Mesodermal cell (in vitro differentiated cells): ENCODE data around the gene JARID2.
A peak's percentile ranks its signal among the peaks of the same experiment; 100 is the strongest.

Source experiments
- H3K27ac ChIP-seq: 2 replicates; pipeline ENCODE4 v1.7.0; 2013; ENCODE audit warnings: mild to moderate bottlenecking, low read depth, low read length, moderate library complexity; ENCODE audit not compliant: severe bottlenecking
- H3K36me3 ChIP-seq: 2 replicates; pipeline ENCODE4 v1.7.1; 2013; ENCODE audit warnings: mild to moderate bottlenecking, low read length, moderate library complexity; ENCODE audit not compliant: control insufficient read depth, insufficient read depth
- H3K4me1 ChIP-seq: one replicate; pipeline ENCODE4 v1.7.1; 2013; ENCODE audit warnings: mild to moderate bottlenecking, low read length; ENCODE audit not compliant: insufficient read depth, control insufficient read depth, poor library complexity, severe bottlenecking
- H3K4me3 ChIP-seq: 2 replicates; pipeline ENCODE4 v1.7.0; 2013; ENCODE audit warnings: low read length, control low read depth, mild to moderate bottlenecking; ENCODE audit not compliant: insufficient read depth, poor library complexity, severe bottlenecking; ENCODE audit errors: extremely low read depth
- H3K9me3 ChIP-seq: 2 replicates; pipeline ENCODE4 v1.7.1; 2013; ENCODE audit warnings: mild to moderate bottlenecking, low read length, moderate library complexity; ENCODE audit not compliant: control insufficient read depth
- WGBS, 2 experiments: methylation state at CpG; one replicate each; pipeline ENCODE4 v1.1.5; 2013; ENCODE audit warnings: missing lambda C conversion rate in 2 of 2; ENCODE audit not compliant: insufficient coverage in 2 of 2; 5-methylcytosine and 5-hydroxymethylcytosine counted together

Gene JARID2

DNA sequence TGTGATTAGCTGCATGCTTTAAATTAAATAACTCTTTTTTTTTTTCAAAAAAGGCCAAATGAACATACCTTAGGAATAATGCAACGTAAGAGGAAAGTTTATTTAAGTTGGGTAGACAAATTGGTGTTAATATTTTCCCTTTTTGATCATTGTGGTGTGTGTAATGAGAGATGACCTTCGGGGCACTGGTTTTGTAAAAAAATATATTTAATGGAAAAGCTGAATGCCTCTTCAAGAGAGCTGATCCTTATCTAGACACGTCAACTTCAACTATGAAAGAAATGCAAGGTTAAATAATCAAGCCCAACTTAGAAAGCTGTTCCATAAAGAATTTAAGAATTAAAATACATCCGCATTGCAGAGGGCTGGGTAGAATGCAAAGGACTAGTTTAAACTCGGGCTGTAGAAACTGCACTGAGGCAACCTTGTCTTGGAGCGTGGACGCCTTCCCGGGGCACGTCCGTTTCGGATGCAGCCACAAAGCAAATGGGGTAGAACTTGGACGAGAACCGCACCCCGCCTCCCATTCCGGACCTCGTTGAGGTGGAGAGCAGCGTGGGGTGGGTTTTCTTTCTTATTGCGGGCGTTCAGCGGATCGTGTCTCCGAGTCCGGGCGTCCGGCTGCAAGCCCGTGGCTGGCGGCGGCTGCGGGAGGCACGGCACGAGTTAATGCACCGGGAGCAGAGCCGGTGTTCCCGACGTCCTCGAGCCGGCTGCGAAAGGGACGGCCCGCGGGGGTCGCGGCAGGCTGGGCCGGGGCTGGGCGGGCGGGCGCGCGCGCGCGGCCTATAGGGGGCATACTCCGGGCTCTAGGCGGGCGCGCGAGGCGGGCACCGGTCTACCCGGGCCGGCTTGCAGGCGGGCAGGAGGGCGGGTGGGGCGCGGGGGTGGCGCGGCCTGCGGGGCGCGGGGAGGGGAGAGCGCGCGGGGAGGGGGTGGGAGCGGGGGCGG is 1.9 kb downstream of the JARID2 start:
- Histone ChIP-seq H3K9me3 (no peaks in the 10 kb centered on the region), H3K4me3 (peak overlapping the region; percentile 72), H3K36me3 (no peaks in the 10 kb centered on the region), H3K27ac (peak overlapping the region; percentile 88), H3K4me1 (peaks cover 12% of the 10 kb centered on the region)
- 0% methylated on average over 23 to 37 of the region's 75 CpGs for WGBS, 2 experiments

DNA sequence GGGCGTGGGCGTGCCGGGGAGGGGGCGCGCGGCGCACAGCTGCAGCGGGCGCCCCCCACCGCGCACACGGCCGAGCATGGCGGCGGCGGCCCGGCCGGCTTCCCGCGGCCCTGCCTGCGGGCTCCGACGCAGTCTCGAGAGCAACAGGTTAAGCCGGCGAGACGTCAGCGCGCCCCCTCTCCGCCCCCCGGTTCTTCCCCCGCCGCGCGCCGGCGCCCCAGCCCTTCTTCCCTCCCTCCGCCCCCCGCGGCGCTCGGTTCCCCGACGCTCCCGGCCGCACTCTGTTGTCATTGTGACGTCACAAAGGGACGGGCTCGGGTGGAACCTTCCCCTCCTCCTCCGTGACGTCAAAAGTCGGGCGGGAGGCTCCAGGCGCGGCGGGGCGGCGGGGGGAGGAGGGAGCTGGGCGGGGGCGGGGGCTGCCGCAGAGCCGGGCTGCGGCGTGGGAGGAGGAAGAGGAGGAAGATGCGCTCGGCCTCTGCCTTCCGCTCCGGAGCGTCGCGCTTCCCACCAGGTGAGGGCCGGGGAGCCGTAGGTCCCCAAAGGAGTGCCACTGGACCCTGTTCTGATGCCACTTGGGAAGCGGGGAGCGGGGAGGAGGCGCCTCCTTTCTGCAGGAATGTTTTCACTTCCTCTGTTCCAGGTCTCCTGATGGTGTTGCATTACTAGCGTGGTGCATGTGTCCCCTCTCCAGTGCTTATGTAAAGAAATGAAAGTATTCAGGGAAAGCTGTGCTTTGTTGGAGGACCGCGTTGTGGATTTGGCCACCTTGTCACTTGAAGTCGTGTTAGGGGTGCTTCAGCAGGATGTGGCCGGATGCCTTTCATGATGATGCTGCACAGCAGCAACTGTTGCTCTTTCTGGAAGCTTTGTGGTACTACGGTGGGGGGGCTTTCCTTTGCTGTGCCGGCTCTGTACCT is 2.8 kb downstream of the JARID2 start:
- Histone ChIP-seq H3K27ac (peak overlapping the region; percentile 82), H3K36me3 (peaks cover 4% of the 10 kb centered on the region), H3K9me3 (no peaks in the 10 kb centered on the region), H3K4me3 (peak overlapping the region; percentile 46), H3K4me1 (peaks cover 12% of the 10 kb centered on the region)
- 1% methylated on average over 21 to 22 of the region's 83 CpGs for WGBS, 2 experiments

DNA sequence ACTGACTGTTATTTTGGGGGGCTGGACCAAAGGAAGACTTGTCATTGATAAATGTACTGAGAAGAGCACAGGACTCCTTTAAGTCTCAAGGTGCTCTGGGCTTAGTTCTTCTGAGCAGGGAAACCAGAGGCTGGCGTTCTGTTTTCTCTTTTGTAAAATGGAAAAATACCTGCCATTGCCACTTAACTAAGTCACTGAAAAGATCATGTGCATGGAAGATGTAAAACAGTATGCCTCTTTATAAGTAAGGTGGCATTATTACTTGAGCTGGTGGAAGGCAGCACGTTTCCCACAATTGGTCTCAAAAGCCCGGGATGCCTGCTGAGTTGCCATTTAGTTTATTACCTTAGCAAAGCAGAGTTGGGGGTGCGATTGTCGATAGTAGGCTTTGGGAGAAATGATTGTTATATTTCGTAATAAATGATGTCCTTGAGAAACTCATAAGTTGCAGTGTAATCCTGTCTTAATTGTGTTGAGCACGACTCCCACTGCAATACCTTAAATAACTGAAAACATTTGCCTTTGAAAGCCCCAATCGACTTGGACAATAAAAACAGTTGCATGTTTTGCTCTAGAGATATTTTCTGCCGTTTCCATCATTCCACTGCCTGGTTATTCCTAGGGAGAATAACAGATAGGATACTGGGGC is 3.6 kb downstream of the JARID2 start:
- peak overlapping the region; percentile 46 for H3K4me3 ChIP-seq
- WGBS, 2 experiments = 26 to 39% methylated on average over 4 to 5 of the region's 9 CpGs
- H3K4me1 ChIP-seq = peaks cover 12% of the 10 kb centered on the region
- peak overlapping the region; percentile 75 for H3K27ac ChIP-seq
- peaks cover 4% of the 10 kb centered on the region for H3K36me3 ChIP-seq
- H3K9me3 ChIP-seq = no peaks in the 10 kb centered on the region

DNA sequence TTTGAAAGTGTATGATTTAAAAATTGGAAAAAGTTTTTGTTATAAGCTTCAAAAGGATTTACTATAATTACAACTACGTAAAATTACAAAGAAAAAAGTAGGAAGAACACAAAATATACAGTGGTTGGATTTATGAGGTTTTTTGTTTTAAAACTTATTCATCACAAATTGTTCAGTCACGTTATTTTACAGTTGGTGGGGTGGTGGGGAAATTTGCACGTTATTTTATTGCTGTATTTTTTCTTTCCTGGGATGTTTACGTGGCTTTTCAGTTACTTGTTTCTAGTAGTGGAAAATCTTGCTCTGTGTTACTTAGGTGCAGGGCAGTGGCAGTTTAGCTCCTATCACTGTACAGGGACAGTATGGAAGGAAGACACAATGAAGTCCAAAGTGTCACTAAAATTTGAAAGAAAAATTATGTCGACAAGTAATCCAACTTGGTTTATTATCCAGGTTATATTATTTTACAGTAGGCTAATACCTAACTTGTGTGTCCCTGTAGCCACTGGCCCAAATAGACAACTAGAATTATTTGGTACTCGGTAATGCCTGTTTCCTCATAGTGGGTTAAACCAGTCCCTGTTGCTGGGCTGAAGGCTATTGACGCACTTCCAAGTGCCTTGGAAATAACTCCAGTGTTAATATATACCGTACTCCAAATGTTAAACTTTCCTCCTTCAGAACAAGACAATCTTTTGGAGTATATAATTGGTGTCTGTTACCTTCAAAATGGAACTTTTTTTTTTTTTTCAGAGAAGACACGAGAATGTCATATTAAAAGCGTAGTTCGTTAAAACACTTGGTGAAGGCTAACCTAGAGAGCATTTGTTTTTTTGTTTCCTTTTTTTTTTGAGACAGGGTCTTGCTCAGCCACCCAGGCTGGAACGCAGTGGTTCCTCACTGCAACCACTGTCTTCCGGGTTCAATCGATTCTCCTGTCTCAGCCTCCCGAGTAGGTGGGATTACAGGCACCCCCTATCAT is 4.6 kb downstream of the JARID2 start:
- H3K27ac ChIP-seq = no peak overlapping the region
- no peak overlapping the region for H3K4me3 ChIP-seq
- H3K4me1 ChIP-seq = peaks cover 12% of the 10 kb centered on the region
- H3K36me3 ChIP-seq = peaks cover 4% of the 10 kb centered on the region
- no peaks in the 10 kb centered on the region for H3K9me3 ChIP-seq
- WGBS, 2 experiments = 90 to 93% methylated on average over 6 to 9 of the region's 15 CpGs

DNA sequence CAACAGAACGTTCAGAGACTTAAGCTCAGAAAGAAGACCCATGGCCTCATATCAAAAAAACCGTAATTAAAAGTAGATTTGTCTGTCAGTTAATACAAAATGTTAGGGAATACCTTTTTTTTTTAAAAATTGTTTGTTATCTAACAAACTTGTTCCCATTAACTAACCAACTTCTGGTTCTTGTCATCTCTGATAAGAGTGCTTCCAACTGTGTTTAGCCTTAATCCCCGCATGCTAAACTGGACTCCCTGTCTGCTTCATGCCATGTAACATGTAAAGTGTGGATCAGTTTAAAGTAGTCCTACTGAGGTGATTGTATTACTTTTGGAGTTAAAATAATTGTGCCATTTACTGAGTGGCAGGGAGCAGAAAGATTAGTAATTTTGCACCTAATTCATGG is 6.3 kb downstream of the JARID2 start:
- Histone ChIP-seq H3K36me3 (peaks cover 4% of the 10 kb centered on the region), H3K9me3 (no peaks in the 10 kb centered on the region), H3K4me1 (peaks cover 12% of the 10 kb centered on the region), H3K27ac (peak overlapping the region; percentile 63), H3K4me3 (no peak overlapping the region)
- 80% methylated on average over 1 of the region's 3 CpGs; no CpG with 5 or more reads in 1 of the 2 experiments for WGBS, 2 experiments

DNA sequence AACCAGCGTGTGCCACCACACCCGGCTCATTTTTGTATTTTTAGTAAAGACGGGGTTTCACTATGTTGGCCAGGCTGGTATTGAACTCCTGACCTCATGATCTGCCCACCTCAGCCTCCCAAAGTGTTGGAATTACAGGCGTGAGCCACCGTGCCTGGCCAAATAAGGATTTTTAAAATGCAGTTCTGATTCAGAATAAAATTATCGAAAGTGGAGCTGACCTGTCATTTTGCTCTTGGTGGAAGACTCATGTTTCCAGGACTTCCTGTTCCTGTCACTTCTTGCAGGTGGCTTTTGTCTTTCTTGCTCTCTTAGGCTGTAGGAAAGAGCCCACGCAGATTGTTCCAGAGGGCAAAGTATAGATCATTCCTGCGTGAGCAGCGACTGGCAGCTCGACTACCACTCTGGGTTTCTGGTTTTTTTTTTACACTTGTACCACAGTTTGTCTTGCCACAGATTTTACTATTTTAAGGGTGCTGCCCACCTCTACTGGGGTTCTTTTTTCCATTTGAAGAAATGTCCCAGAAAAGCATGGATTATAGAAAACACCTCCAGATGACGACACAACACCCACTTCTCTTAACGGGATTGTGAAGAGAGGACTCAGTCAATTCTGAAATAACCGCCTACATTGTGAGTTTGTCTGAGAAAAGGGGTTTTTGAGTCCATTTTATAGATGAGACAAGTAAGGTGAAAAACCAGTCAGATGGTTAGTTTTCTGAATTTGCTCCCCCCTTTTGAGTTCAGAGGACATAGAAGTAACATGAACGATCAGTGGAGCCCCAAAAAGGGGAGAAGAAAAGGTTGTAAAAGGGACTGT is 7.5 kb downstream of the JARID2 start:
- Histone ChIP-seq H3K9me3 (no peaks in the 10 kb centered on the region), H3K4me3 (no peak overlapping the region), H3K27ac (peak overlapping the region; percentile 7), H3K36me3 (peaks cover 4% of the 10 kb centered on the region), H3K4me1 (peaks cover 12% of the 10 kb centered on the region)
- WGBS, 2 experiments = 87 to 90% methylated on average over 11 of the region's 14 CpGs

DNA sequence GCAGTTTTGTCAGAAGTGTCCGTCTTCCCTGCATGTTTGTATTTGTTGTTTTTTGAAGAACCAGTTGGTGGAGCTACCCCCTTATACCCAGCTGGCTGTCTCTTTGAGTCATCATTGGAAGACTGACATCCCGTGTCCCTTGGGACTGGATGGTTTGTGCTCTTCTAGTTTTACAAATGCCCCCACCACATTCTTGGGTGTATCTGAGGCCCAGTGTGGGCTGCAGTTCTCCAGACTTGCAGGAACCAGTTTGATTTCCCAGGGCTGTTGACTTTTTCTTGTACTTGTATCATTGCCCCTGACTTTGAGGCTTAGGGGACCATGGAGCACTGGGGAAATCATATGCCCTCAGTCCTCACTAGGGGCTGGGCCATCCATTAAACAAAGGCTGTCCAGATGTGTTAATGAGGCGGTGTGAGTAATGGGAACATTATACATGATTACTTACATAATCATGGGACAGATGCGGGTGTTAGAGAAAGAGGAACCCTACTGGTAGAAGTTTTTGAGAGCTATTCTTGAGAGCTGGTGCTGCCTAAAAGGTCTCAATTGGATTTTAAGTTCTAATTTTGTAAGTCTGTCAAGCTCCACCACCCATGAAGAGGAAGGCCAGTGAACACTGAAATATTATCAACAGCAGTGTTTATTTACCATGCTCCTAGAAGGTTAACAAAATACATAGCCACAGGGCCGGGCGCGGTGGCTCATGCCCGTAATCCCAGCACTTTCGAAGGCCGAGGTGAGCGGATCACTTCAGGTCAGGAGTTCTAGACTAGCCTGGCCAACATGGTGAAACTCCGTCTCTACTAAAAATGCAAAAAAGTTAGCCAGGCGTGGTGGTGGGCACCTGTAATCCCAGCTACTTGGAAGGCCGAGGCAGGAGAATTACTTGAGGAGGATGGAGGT is 8.5 kb downstream of the JARID2 start:
- Histone ChIP-seq H3K4me3 (no peak overlapping the region), H3K36me3 (peaks cover 4% of the 10 kb centered on the region), H3K27ac (peak overlapping the region; percentile 7), H3K9me3 (no peaks in the 10 kb centered on the region), H3K4me1 (peaks cover 17% of the 10 kb centered on the region)
- WGBS, 2 experiments = 81 to 87% methylated on average over 10 of the region's 14 CpGs

DNA sequence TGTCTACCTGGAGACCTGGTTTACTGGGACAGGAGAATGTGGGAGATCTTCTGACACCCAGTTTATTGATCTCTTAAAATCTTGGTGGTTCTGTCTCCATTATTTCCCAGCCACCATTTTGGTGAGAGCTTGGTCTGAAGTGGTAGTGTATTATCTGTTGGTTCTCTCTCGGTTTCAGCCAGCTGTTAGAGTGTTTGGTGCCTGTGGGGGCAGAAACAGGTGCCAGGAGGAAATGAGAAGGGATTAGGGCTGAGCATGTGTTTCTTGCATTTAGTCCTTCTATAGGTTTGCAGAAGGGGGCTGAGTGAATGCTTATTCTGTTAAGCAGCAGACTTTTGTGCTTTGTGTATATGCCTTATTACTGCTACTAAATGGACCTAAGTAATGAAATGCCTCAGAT is 9.6 kb downstream of the JARID2 start:
- peaks cover 4% of the 10 kb centered on the region for H3K36me3 ChIP-seq
- WGBS, 2 experiments = 40% methylated on average over 1 of the region's 1 CpG; no CpG with 5 or more reads in 1 of the 2 experiments
- H3K27ac ChIP-seq = no peak overlapping the region

More for the DNA sequence above, 9.6 kb downstream of the JARID2 start:
- H3K4me3 ChIP-seq = no peak overlapping the region
- peaks cover 29% of the 10 kb centered on the region for H3K4me1 ChIP-seq
- H3K9me3 ChIP-seq = no peaks in the 10 kb centered on the region
